ENCODE measurements around the gene ERBB4. TPM values are rescaled to one million over a fixed set of nuclear protein-coding genes. Genes with fewer than 3 reads are reported as not detected.

ERBB4 gene
- total and polyA plus RNA-seq, 2 of the 8 experiments (the other 6 are each of a cell fraction or from before 2014, with no cell fraction given) = 0.34 to 1.3 TPM

DNA sequence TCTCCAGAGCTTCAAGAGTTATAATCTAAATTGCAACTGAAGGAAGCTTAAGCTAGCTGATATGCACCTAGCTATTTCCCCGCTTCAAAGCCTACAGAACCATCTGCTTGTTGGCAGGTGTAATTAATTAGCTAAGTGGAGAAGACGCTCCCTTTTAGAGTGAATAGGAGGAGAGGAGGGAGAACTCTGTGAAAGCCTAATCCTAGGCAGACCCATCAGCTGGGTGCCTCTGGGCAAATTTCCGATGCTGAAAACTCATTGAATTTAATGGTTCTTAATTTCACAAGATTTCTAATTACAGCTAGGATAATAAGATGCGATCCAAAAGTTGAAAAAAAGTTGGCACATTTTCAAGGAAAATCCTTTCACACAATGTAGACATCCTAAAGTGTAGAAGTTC, 735.9 kb downstream of the ERBB4 start:
- H3K79me1 ChIP-seq (ENCODE audit: low read depth, low read length) = no peaks in the 10 kb centered on the region
- H2BK5ac ChIP-seq (ENCODE audit: low read depth, low read length) = no peak overlapping the region
- H3K23ac ChIP-seq (ENCODE audit: insufficient read length) = no peak overlapping the region
- no peak overlapping the region for H2AK5ac ChIP-seq (ENCODE audit: low read depth, low read length)
- no peak overlapping the region for H3K4me3 ChIP-seq (ENCODE audit: extremely low read depth in 1 of 4, insufficient read depth in 2 of 4, low read depth in 3 of 4, low read length in 4 of 4)
- H3K4me2 ChIP-seq (ENCODE audit: insufficient read depth in 1 of 2, low read depth in 2 of 2, low read length in 2 of 2) = no peak overlapping the region
- no peak overlapping the region for H2BK20ac ChIP-seq (ENCODE audit: low read length)
- H2AFZ ChIP-seq (ENCODE audit: low read length) = no peak overlapping the region
- no peak overlapping the region for H3K56ac ChIP-seq (replicated peaks; ENCODE audit: insufficient read length, low read depth, low read length)
- ChIA-PET POLR2A (ENCODE audit: partially characterized antibody) (no interaction called here), CTCF (ENCODE audit: partially characterized antibody) (interaction anchor here (1.2 to 1.5 kb wide), 3 partner anchors 58 to 76 kb away, joined by 3 to 4 read pairs (median 4); no protein-coding TSS in a partner anchor)
- H3K79me2 ChIP-seq (ENCODE audit: control insufficient read depth in 1 of 2, insufficient read depth in 2 of 2, low read length in 2 of 2) = no peaks in the 10 kb centered on the region
- H4K91ac ChIP-seq (replicated peaks; ENCODE audit: insufficient read length, low read length) = no peak overlapping the region
- no peak overlapping the region for H2BK12ac ChIP-seq (ENCODE audit: low read depth, low read length)
- H2BK15ac ChIP-seq (ENCODE audit: low read length) = no peak overlapping the region
- H3K4me1 ChIP-seq (replicated peaks in 1 of 4; ENCODE audit: control insufficient read depth in 3 of 4, insufficient read depth in 4 of 4, low read length in 3 of 4) = no peaks in the 10 kb centered on the region
- H4K5ac ChIP-seq (ENCODE audit: insufficient read length, low read depth, low read length) = no peak overlapping the region
- no peaks in the 10 kb centered on the region for H3K36me3 ChIP-seq (ENCODE audit: control insufficient read depth in 2 of 4, insufficient read depth in 4 of 4, low read length in 3 of 4)
- no peaks in the 10 kb centered on the region for H4K20me1 ChIP-seq (replicated peaks in 1 of 2; ENCODE audit: control insufficient read depth in 1 of 2, insufficient read depth in 2 of 2, low read length in 2 of 2)
- 94% methylated on average over 4 of the region's 4 CpGs; no CpG with 5 or more reads in 1 of the 2 experiments for WGBS, 2 experiments (ENCODE audit: extremely low coverage in 1 of 2, insufficient coverage in 1 of 2, insufficient read length in 1 of 2, insufficient replicate concordance in 2 of 2, low coverage in 1 of 2, low lambda C conversion rate in 2 of 2, missing lambda C conversion rate in 1 of 2)
- no peak for FAIRE-seq
- no peaks in the 10 kb centered on the region for H3K27me3 ChIP-seq (replicated peaks in 1 of 4; ENCODE audit: control insufficient read depth in 3 of 4, extremely low read depth in 1 of 4, insufficient read depth in 3 of 4, low read length in 3 of 4)
- H3K23me2 ChIP-seq (ENCODE audit: low read depth, low read length) = no peaks in the 10 kb centered on the region
- no peak overlapping the region for H3K14ac ChIP-seq (ENCODE audit: insufficient read length)
- no peak for DNase-seq (ENCODE audit: low read depth in 1 of 2, low spot score in 2 of 2)
- H3K4ac ChIP-seq (replicated peaks; ENCODE audit: insufficient read length, low read depth, low read length) = no peak overlapping the region
- no peak overlapping the region for H3K9ac ChIP-seq (replicated peaks in 1 of 4; ENCODE audit: extremely low read depth in 1 of 4, low read depth in 3 of 4, low read length in 3 of 4)
- H4K8ac ChIP-seq (ENCODE audit: extremely low read depth, insufficient read depth, low read length) = no peak overlapping the region
- H2BK120ac ChIP-seq (replicated peaks; ENCODE audit: low read depth, low read length) = no peak overlapping the region
- no peak overlapping the region for H3K18ac ChIP-seq (ENCODE audit: extremely low read depth, low read length)
- H3K9me3 ChIP-seq (ENCODE audit: insufficient read depth in 2 of 2, low read depth in 1 of 2, low read length in 1 of 2) = no peaks in the 10 kb centered on the region
- H3K27ac ChIP-seq (ENCODE audit: low read depth, low read length) = no peak overlapping the region
- TF ChIP-seq CHD1 (IDR thresholded peaks at IDR 0.05; ENCODE audit: low read depth, low read length) (no peak), RNF2 (IDR thresholded peaks at IDR 0.05; ENCODE audit: borderline replicate concordance, low read depth, low read length, missing control alignments, poor library complexity, severe bottlenecking) (no peak), SIN3A (conservative IDR thresholded peaks at IDR 0.05 in 1 of 2, IDR thresholded peaks at IDR 0.05 in 1 of 2; ENCODE audit: low read depth in 1 of 2, low read length in 2 of 2) (no peak), POLR2AphosphoS5 (IDR thresholded peaks at IDR 0.05; ENCODE audit: low read depth, low read length) (no peak), BRCA1 (IDR thresholded peaks at IDR 0.05; ENCODE audit: low read depth, low read length) (no peak), CBX8 (IDR thresholded peaks at IDR 0.05; ENCODE audit: borderline replicate concordance, low read depth, low read length) (no peak), EP300 (IDR thresholded peaks at IDR 0.05; ENCODE audit: borderline replicate concordance in 1 of 2, low read depth in 2 of 2, low read length in 2 of 2) (no peak), NRF1 (IDR thresholded peaks at IDR 0.05; ENCODE audit: low read depth, low read length) (no peak), SIX5 (IDR thresholded peaks at IDR 0.05; ENCODE audit: low read depth, low read length) (no peak), JUND (IDR thresholded peaks at IDR 0.05; ENCODE audit: low read length) (no peak), SP4 (IDR thresholded peaks at IDR 0.05; ENCODE audit: low read length) (no peak), BACH1 (IDR thresholded peaks at IDR 0.05; ENCODE audit: low read length) (no peak)
- TF ChIP-seq, protein P1, sequence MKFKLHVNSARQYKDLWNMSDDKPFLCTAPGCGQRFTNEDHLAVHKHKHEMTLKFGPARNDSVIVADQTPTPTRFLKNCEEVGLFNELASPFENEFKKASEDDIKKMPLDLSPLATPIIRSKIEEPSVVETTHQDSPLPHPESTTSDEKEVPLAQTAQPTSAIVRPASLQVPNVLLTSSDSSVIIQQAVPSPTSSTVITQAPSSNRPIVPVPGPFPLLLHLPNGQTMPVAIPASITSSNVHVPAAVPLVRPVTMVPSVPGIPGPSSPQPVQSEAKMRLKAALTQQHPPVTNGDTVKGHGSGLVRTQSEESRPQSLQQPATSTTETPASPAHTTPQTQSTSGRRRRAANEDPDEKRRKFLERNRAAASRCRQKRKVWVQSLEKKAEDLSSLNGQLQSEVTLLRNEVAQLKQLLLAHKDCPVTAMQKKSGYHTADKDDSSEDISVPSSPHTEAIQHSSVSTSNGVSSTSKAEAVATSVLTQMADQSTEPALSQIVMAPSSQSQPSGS (IDR thresholded peaks at IDR 0.05; ENCODE audit: low read length) = no peak
